Endothelial cell of umbilical vein (primary cell): Measurements from ENCODE around the gene POLE. TPM values are rescaled to one million over a fixed set of nuclear protein-coding genes. Genes with fewer than 3 reads are reported as not detected.

ENCODE experiments used
- BruUV-seq: library from RNA; stranded (reverse); fragments of 400-500 nt; replicated peaks from 2 replicates; lab custom pipeline; 2021; lab: Mats Ljungman, UMichigan
- CTCF ChIA-PET: fragments of 300-600, 350-600 bp; sonication (Branson Sonifier 250); formaldehyde crosslinking; loops from one replicate; lab custom pipeline; 2021; ENCODE audit warnings: antibody characterized with exemption, inconsistent platforms; lab: Charles Lee
- POLR2A ChIA-PET: fragments of 300-600, 350-600 bp; sonication (Branson Sonifier 250); formaldehyde crosslinking; loops from one replicate; lab custom pipeline; 2021; ENCODE audit warnings: antibody characterized with exemption, inconsistent platforms; lab: Charles Lee
- DNase-seq: peaks from one replicate; pipeline ENCODE4 v3.0.0-alpha.2; 2011; ENCODE audit warnings: low read depth, low spot score
- FAIRE-seq: peaks from 2 replicates; lab custom pipeline; 2011; peaks lifted over from hg19 to GRCh38; lab: Jason Lieb, UNC
- H2AFZ ChIP-seq: 2 replicates; pipeline ENCODE4 v1.6.0; 2012; ENCODE audit warnings: low read depth, low read length, control low read depth, inconsistent platforms
- H3K27ac ChIP-seq: 2 replicates; pipeline ENCODE4 v1.5.1; 2011; ENCODE audit warnings: low read depth, mild to moderate bottlenecking, control low read depth, low read length, moderate library complexity; ENCODE audit not compliant: insufficient read depth
- H3K27me3 ChIP-seq, 2 experiments: 2 replicates each; pipeline versions ENCODE4 v1.6.0 to v1.6.1; 2011; ENCODE audit warnings: low read length in 2 of 2, mixed read lengths in 1 of 2; ENCODE audit not compliant: control insufficient read depth in 2 of 2, insufficient read depth in 2 of 2
- H3K36me3 ChIP-seq, 2 experiments: 2 replicates in 1 of 2; 3 replicates in 1 of 2; pipeline ENCODE4 v1.5.1; 2011; ENCODE audit warnings: low read length in 2 of 2, mild to moderate bottlenecking in 1 of 2, moderate library complexity in 1 of 2; ENCODE audit not compliant: control insufficient read depth in 2 of 2, insufficient read depth in 2 of 2; ENCODE audit errors: extremely low read depth in 1 of 2
- H3K4me1 ChIP-seq: 3 replicates; pipeline ENCODE4 v1.5.1; 2011; ENCODE audit warnings: mild to moderate bottlenecking, low read length; ENCODE audit not compliant: control insufficient read depth, insufficient read depth; ENCODE audit errors: extremely low read depth
- H3K4me2 ChIP-seq: 2 replicates; pipeline ENCODE4 v1.6.1; 2011; ENCODE audit warnings: low read length, control low read depth, mixed read lengths; ENCODE audit not compliant: insufficient read depth
- H3K4me3 ChIP-seq, 3 experiments: fragments of 200-600 bp in 1 of 3; sonication (generic), shearing (Covaris generic) in 1 of 3; replicated peaks in 1 of 3; 2 replicates each; pipeline ENCODE4 v1.5.1; 2011 to 2016; ENCODE audit warnings: control low read depth in 3 of 3, low read length in 3 of 3, mild to moderate bottlenecking in 2 of 3, inconsistent platforms in 1 of 3, low read depth in 1 of 3, moderate library complexity in 1 of 3; ENCODE audit not compliant: insufficient read depth in 1 of 3
- H3K79me2 ChIP-seq: 2 replicates; pipeline ENCODE4 v1.6.0; 2012; ENCODE audit warnings: low read length, inconsistent platforms; ENCODE audit not compliant: control insufficient read depth, insufficient read depth
- H3K9ac ChIP-seq: replicated peaks from 2 replicates; pipeline ENCODE3; 2011; ENCODE audit warnings: low read length, control low read depth; ENCODE audit not compliant: insufficient read depth; ENCODE audit errors: extremely low read depth
- H3K9me1 ChIP-seq: replicated peaks from 3 replicates; pipeline ENCODE4 v1.6.0; 2011; ENCODE audit warnings: mild to moderate bottlenecking, low read length; ENCODE audit not compliant: control insufficient read depth, insufficient read depth; ENCODE audit errors: extremely low read depth
- H3K9me3 ChIP-seq: replicated peaks from 2 replicates; pipeline ENCODE4 v1.5.1; 2012; ENCODE audit warnings: low read length, inconsistent platforms; ENCODE audit not compliant: control insufficient read depth, insufficient read depth
- H4K20me1 ChIP-seq: replicated peaks from 2 replicates; pipeline ENCODE3; 2011; ENCODE audit warnings: mild to moderate bottlenecking, low read length; ENCODE audit not compliant: control insufficient read depth, insufficient read depth; ENCODE audit errors: extremely low read depth
- EZH2 ChIP-seq: IDR thresholded peaks from 2 replicates; pipeline ENCODE4 v1.6.1; 2012; ENCODE audit warnings: borderline replicate concordance, low read depth, mild to moderate bottlenecking, moderate library complexity, low read length, inconsistent platforms; ENCODE audit not compliant: severe bottlenecking
- FOS ChIP-seq: IDR thresholded peaks from 2 replicates; pipeline ENCODE4 v1.6.1; 2011; ENCODE audit warnings: mild to moderate bottlenecking, low read length, moderate library complexity, borderline replicate concordance; ENCODE audit not compliant: insufficient read depth
- GATA2 ChIP-seq: IDR thresholded peaks from 2 replicates; pipeline ENCODE4 v1.7.0; 2011; ENCODE audit warnings: low read depth, mild to moderate bottlenecking, moderate library complexity, mixed read lengths, low read length; ENCODE audit not compliant: insufficient read length, insufficient read depth
- JUN ChIP-seq: IDR thresholded peaks from 2 replicates; pipeline ENCODE4 v1.6.1; 2011; ENCODE audit warnings: borderline replicate concordance, low read depth; ENCODE audit not compliant: insufficient read length, insufficient read depth
- MYC ChIP-seq: IDR thresholded peaks from one replicate; pipeline ENCODE4 v1.6.1; 2011; ENCODE audit warnings: mild to moderate bottlenecking, low read depth, low read length
- POLR2A ChIP-seq: IDR thresholded peaks from 2 replicates; pipeline ENCODE4 v1.6.1; 2012; ENCODE audit warnings: low read depth, mild to moderate bottlenecking, control low read depth, low read length
- POLR2AphosphoS5 ChIP-seq: IDR thresholded peaks from 2 replicates; pipeline ENCODE4 v1.6.1; 2012; ENCODE audit warnings: low read depth, mild to moderate bottlenecking, control low read depth, low read length, moderate library complexity; ENCODE audit not compliant: insufficient read depth
- dilution Hi-C: fragments of 300-500 bp; cut with MboI; formaldehyde crosslinking; loops from one replicate; pipeline ENCODE4 v1.15.0; 2019; ENCODE audit warnings: low sequenced_read_pairs; ENCODE audit not compliant: extremely low pct_ligation_motif_present
- intact Hi-C: fragments of 100-400 bp; cut with micrococcal nuclease; formaldehyde crosslinking; loops from one replicate; pipeline ENCODE4 v1.10.0; 2022
- polyA plus RNA-seq, 4 experiments: library from polyadenylated mRNA; depleted of rRNA in 3 of 4; stranded (reverse) in 3 of 4; unstranded in 1 of 4; fragments of >200 nt; gene quantifications; 2 replicates each; pipeline versions ENCODE4 v1.2.1 to v1.2.3, GENCODE V29; 2011 to 2012; ENCODE audit warnings: missing spikeins in 1 of 4
- total RNA-seq: library from RNA; stranded (reverse); gene quantifications from 2 replicates; pipeline ENCODE4 v1.2.3, GENCODE V29; 2021
- TF ChIP-seq, protein P1 (sequence below): IDR thresholded peaks from 2 replicates; pipeline ENCODE4 v1.6.1; 2011; ENCODE audit not compliant: insufficient read depth, insufficient read length
- TF ChIP-seq, protein P2 (sequence below), 2 donors: IDR thresholded peaks; 1 replicate in 1 of 2; 2 replicates in 1 of 2; pipeline ENCODE4 v1.5.1; 2011; ENCODE audit warnings: low read length in 2 of 2, mild to moderate bottlenecking in 2 of 2, moderate library complexity in 2 of 2, control low read depth in 1 of 2, inconsistent platforms in 1 of 2, low read depth in 1 of 2; ENCODE audit not compliant: insufficient read depth in 1 of 2; ENCODE audit errors: extremely low read depth in 1 of 2

The POLE gene
- total and polyA plus RNA-seq, 2 donors (not counting 3 experiments of a cell fraction or from before 2014, with no cell fraction given) = 22.9 to 82.7 TPM

DNA sequence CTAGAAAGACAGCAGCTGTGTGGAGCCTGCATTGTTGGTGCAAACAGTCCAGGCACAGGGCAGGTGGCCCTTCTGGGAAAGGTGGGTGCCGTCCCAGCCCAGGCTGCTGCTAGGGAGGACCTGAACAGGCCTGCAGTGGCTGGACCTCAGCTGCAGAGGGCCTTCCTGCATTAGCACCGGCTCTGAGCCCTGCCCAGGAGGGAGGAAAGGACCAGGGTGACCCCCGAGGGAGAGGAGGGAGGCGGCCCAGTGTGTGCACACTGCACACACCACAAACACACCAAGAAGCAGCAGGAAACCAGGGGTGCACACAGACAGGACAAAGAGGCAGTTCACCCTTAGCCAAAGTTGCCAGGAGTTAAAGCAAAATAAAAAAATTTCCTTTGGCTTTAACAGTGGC is 15.5 kb upstream of the POLE start:
- no peaks in the 10 kb centered on the region for H3K79me2 ChIP-seq
- ChIA-PET CTCF (no interaction called here), POLR2A (no interaction called here)
- H3K9me3 ChIP-seq = no peaks in the 10 kb centered on the region
- no peaks in the 10 kb centered on the region for H3K4me1 ChIP-seq
- dilution Hi-C loops (no loop called here), intact Hi-C loops (no loop called here)
- no TSS peak for BruUV-seq
- DNase-seq (no peak), FAIRE-seq (no peak)
- peaks cover 2 to 15% of the 10 kb centered on the region in 2 experiments for H3K36me3 ChIP-seq
- H2AFZ ChIP-seq = no peak overlapping the region
- H3K9me1 ChIP-seq = no peaks in the 10 kb centered on the region
- H3K27ac ChIP-seq = no peak overlapping the region
- H3K4me3 ChIP-seq = no peak overlapping the region
- H3K27me3 ChIP-seq = no peaks in the 10 kb centered on the region
- H3K9ac ChIP-seq = no peak overlapping the region
- no peak overlapping the region for H3K4me2 ChIP-seq
- H4K20me1 ChIP-seq = no peaks in the 10 kb centered on the region
- no peak for TF ChIP-seq POLR2A
- TF ChIP-seq JUN = no peak
- no peak for TF ChIP-seq GATA2

DNA sequence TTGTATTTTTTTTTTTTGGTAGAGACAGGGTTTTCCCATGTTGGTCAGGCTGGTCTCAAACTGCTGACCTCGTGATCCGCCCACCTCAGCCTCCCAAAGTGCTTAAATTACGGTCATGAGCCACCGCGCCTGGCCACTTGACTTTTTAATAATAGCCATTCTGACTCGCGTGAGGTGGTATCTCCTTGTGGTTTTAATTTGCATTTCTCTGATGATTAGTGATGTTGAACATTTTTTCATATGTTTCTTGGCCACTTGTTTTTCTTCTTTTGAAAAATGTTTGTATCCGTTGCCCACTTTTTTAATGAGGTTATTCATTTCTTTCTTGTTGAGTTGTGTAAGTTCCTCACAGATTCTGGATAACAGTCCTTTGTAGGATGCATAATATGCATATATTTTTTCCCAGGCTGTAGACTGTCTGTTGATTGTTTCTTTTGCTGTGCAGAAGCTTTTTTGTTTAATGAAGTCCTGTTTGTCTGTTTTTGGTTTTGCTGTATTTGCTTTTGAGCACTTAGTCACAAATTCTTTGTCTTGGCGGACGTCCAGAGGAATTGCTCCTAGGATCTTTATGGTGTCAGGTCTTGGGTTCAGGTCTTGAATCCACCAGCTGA is 13.2 kb upstream of the POLE start:
- FAIRE-seq (peak; percentile 56), DNase-seq (peak; percentile 20)
- BruUV-seq = no TSS peak
- Histone ChIP-seq H3K27ac (no peak overlapping the region), H3K9ac (no peak overlapping the region), H3K36me3 (peaks cover 2 to 21% of the 10 kb centered on the region in 2 experiments), H3K27me3 (no peaks in the 10 kb centered on the region), H2AFZ (no peak overlapping the region), H3K4me3 (no peak overlapping the region), H3K79me2 (no peaks in the 10 kb centered on the region), H3K4me1 (no peaks in the 10 kb centered on the region), H3K9me1 (no peaks in the 10 kb centered on the region), H3K4me2 (no peak overlapping the region), H4K20me1 (no peaks in the 10 kb centered on the region), H3K9me3 (no peaks in the 10 kb centered on the region)
- dilution Hi-C loops = no loop called here
- ChIA-PET POLR2A (no interaction called here), CTCF (no interaction called here)
- intact Hi-C loops = no loop called here
- no peak for TF ChIP-seq EZH2
- TF ChIP-seq, protein P1, sequence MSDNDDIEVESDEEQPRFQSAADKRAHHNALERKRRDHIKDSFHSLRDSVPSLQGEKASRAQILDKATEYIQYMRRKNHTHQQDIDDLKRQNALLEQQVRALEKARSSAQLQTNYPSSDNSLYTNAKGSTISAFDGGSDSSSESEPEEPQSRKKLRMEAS = no peak
- no peak for TF ChIP-seq POLR2AphosphoS5
- no peak for TF ChIP-seq GATA2
- no peak for TF ChIP-seq POLR2A
- TF ChIP-seq, protein P2, sequence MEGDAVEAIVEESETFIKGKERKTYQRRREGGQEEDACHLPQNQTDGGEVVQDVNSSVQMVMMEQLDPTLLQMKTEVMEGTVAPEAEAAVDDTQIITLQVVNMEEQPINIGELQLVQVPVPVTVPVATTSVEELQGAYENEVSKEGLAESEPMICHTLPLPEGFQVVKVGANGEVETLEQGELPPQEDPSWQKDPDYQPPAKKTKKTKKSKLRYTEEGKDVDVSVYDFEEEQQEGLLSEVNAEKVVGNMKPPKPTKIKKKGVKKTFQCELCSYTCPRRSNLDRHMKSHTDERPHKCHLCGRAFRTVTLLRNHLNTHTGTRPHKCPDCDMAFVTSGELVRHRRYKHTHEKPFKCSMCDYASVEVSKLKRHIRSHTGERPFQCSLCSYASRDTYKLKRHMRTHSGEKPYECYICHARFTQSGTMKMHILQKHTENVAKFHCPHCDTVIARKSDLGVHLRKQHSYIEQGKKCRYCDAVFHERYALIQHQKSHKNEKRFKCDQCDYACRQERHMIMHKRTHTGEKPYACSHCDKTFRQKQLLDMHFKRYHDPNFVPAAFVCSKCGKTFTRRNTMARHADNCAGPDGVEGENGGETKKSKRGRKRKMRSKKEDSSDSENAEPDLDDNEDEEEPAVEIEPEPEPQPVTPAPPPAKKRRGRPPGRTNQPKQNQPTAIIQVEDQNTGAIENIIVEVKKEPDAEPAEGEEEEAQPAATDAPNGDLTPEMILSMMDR (IDR thresholded peaks at IDR 0.05; ENCODE audit: extremely low read depth in 1 of 2, insufficient read depth in 1 of 2, low read depth in 1 of 2, low read length in 2 of 2) = no peak
- no peak for TF ChIP-seq JUN
- no peak for TF ChIP-seq MYC
- TF ChIP-seq FOS = no peak
